Middle frontal gyrus (tissue), 1 donor: ENCODE measurements around the gene MAPRE2.

Experiments
- DNase-seq: peaks from one replicate; pipeline ENCODE4 v3.0.0-alpha.2; 2015; ENCODE audit warnings: low spot score; ENCODE audit errors: extremely low spot score

MAPRE2 gene

GRCh38 chr18:35179906-35180305 is 138.7 kb downstream of the MAPRE2 start:
- no peak for DNase-seq

GRCh38 chr18:35180455-35180854 is 139.2 kb downstream of the MAPRE2 start:
- DNase-seq = no peak

- no peak for DNase-seq
Observed at GRCh38 chr18:35182151-35182550, 140.9 kb downstream of the MAPRE2 start.

GRCh38 chr18:35183886-35184285 is 142.7 kb downstream of the MAPRE2 start:
- DNase-seq = no peak

GRCh38 chr18:35185771-35186170 is 144.6 kb downstream of the MAPRE2 start:
- no peak for DNase-seq

GRCh38 chr18:35186291-35187034 is 145.2 kb downstream of the MAPRE2 start:
- DNase-seq = no peak

GRCh38 chr18:35189510-35189909 is 148.3 kb downstream of the MAPRE2 start:
- DNase-seq = no peak

- no peak for DNase-seq
Observed at GRCh38 chr18:35190948-35191697, 149.9 kb downstream of the MAPRE2 start.

- no peak for DNase-seq
Observed at GRCh38 chr18:35191698-35192025, 150.4 kb downstream of the MAPRE2 start.

- no peak for DNase-seq
Observed at GRCh38 chr18:35192415-35192814, 151.2 kb downstream of the MAPRE2 start.
